Parathyroid adenoma (tissue), 2 donors: Measurements from ENCODE around the gene CRCP.
"Not testable (repeated sequence)": the region's sequence is repeated elsewhere in the genome, so short reads cannot be mapped to it uniquely, and the experiment has no call there.

Experiments used
- H2AFZ ChIP-seq: fragments of 300-600 bp; sonication (generic); one replicate; pipeline ENCODE4 v1.7.0; 2017; ENCODE audit warnings: antibody characterized with exemption, mild to moderate bottlenecking
- H3K27ac ChIP-seq: fragments of 300-600 bp; sonication (generic); one replicate; pipeline ENCODE4 v1.7.0; 2017
- H3K27me3 ChIP-seq: fragments of 300-600 bp; sonication (generic); one replicate; pipeline ENCODE4 v1.7.0; 2017; ENCODE audit warnings: low read length; ENCODE audit not compliant: control insufficient read depth, insufficient read depth
- H3K36me3 ChIP-seq: fragments of 300-600 bp; sonication (generic); one replicate; pipeline ENCODE4 v1.7.0; 2017; ENCODE audit warnings: low read length; ENCODE audit not compliant: control insufficient read depth, insufficient read depth
- H3K4me1 ChIP-seq: fragments of 300-600 bp; sonication (generic); one replicate; pipeline ENCODE4 v1.7.0; 2017; ENCODE audit warnings: control low read depth
- H3K4me2 ChIP-seq: fragments of 300-600 bp; sonication (generic); one replicate; pipeline ENCODE4 v1.7.0; 2017; ENCODE audit warnings: low read length
- H3K4me3 ChIP-seq: fragments of 300-600 bp; sonication (generic); one replicate; pipeline ENCODE4 v1.7.0; 2017; ENCODE audit warnings: low read depth, low read length
- H3K79me2 ChIP-seq: fragments of 300-600 bp; sonication (generic); one replicate; pipeline ENCODE4 v1.7.0; 2017; ENCODE audit warnings: control low read depth
- H3K9ac ChIP-seq: fragments of 300-600 bp; sonication (generic); one replicate; pipeline ENCODE4 v1.7.0; 2017; ENCODE audit warnings: mild to moderate bottlenecking
- H3K9me3 ChIP-seq: fragments of 300-600 bp; sonication (generic); one replicate; pipeline ENCODE4 v1.7.0; 2017; ENCODE audit warnings: low read length; ENCODE audit not compliant: control insufficient read depth
- TF ChIP-seq, protein P1 (sequence below): fragments of 300-600 bp; sonication (generic); IDR thresholded peaks from one replicate; pipeline ENCODE4 v1.7.0; 2017; ENCODE audit warnings: antibody characterized with exemption, mild to moderate bottlenecking
- donor health status: primary hyperparathyroidism.

CRCP gene

DNA sequence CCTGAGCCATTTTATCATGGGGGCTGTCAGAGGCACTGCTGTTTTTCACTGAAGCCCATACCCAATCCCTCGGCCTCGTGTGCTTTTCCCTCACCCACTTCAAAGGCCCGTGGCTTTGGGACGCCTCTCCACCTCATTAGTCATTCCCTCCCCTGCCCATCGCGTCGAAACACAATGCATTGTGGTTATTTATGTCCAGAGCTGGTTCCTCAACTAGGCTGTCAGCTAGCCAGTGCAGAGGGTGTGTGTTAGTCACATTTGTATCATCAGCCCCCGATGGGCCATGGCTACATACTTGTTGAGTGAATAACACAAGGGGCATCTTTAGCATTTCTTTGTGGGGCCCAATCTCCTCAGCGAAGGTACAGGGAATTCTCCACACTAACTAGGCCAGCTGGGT, 3.8 kb upstream of the CRCP start:
- no peaks in the 10 kb centered on the region for H3K4me1 ChIP-seq
- H2AFZ ChIP-seq, result no peak overlapping the region
- TF ChIP-seq, protein P1, sequence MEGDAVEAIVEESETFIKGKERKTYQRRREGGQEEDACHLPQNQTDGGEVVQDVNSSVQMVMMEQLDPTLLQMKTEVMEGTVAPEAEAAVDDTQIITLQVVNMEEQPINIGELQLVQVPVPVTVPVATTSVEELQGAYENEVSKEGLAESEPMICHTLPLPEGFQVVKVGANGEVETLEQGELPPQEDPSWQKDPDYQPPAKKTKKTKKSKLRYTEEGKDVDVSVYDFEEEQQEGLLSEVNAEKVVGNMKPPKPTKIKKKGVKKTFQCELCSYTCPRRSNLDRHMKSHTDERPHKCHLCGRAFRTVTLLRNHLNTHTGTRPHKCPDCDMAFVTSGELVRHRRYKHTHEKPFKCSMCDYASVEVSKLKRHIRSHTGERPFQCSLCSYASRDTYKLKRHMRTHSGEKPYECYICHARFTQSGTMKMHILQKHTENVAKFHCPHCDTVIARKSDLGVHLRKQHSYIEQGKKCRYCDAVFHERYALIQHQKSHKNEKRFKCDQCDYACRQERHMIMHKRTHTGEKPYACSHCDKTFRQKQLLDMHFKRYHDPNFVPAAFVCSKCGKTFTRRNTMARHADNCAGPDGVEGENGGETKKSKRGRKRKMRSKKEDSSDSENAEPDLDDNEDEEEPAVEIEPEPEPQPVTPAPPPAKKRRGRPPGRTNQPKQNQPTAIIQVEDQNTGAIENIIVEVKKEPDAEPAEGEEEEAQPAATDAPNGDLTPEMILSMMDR, result no peak
- H3K79me2 ChIP-seq, result peaks cover 8% of the 10 kb centered on the region
- no peak overlapping the region for H3K27ac ChIP-seq
- H3K9me3 ChIP-seq, result no peaks in the 10 kb centered on the region
- H3K4me3 ChIP-seq, result no peak overlapping the region
- no peaks in the 10 kb centered on the region for H3K27me3 ChIP-seq
- no peaks in the 10 kb centered on the region for H3K36me3 ChIP-seq
- H3K4me2 ChIP-seq, result no peak overlapping the region
- no peak overlapping the region for H3K9ac ChIP-seq

GRCh38 chr7:66116680-66117420, 2.2 kb downstream of the CRCP start:
- not testable (repeated sequence) for H3K4me3 ChIP-seq, H3K27me3 ChIP-seq, H3K4me2 ChIP-seq, H3K9ac ChIP-seq, H3K9me3 ChIP-seq, H3K27ac ChIP-seq, H3K4me1 ChIP-seq, H2AFZ ChIP-seq, H3K36me3 ChIP-seq
- peaks cover 32% of the 10 kb centered on the region for H3K79me2 ChIP-seq

GRCh38 chr7:66118603-66119002, 4.0 kb downstream of the CRCP start:
- H2AFZ ChIP-seq, result no peak overlapping the region
- H3K36me3 ChIP-seq, result no peaks in the 10 kb centered on the region
- H3K79me2 ChIP-seq, result peaks cover 36% of the 10 kb centered on the region
- no peak overlapping the region for H3K27ac ChIP-seq
- H3K9me3 ChIP-seq, result no peaks in the 10 kb centered on the region
- H3K4me3 ChIP-seq, result no peak overlapping the region
- no peaks in the 10 kb centered on the region for H3K4me1 ChIP-seq
- no peak overlapping the region for H3K9ac ChIP-seq
- TF ChIP-seq, protein P1, result no peak
- H3K4me2 ChIP-seq, result no peak overlapping the region
- no peaks in the 10 kb centered on the region for H3K27me3 ChIP-seq

DNA sequence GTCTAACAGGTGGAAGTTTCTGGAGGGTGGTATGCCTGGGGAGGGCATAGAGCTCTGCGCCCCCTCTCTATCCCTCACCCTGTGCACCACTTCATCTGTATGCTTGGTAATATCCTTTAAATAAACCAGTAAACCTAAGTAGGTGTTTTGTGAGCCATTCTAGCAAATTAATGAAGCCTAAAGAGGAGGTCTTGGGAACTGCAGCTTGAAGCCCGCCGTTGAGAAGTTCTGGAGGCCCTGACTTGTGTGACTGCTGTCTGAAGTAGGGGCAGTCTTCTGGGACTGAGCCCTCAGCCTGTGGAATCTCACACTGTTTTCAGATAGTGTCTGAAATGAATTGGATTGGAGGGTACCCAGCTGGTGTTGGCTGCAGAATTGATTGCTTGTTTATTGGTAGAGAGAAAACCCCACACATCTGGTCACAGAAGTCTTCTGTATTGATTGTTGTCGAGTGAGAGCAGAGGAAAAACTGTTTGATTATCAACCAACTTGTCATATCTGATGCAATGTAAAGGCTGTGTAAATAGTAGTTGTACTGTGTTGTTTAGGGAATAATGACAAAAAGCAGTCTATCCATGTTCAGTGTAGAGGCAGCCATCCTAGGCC, 4.7 kb downstream of the CRCP start:
- H3K27ac ChIP-seq, result no peak overlapping the region
- no peaks in the 10 kb centered on the region for H3K4me1 ChIP-seq
- H3K4me3 ChIP-seq, result no peak overlapping the region
- TF ChIP-seq, protein P1, result no peak
- no peak overlapping the region for H3K4me2 ChIP-seq
- peaks cover 30% of the 10 kb centered on the region for H3K79me2 ChIP-seq
- H3K27me3 ChIP-seq, result no peaks in the 10 kb centered on the region
- H3K9ac ChIP-seq, result no peak overlapping the region
- no peaks in the 10 kb centered on the region for H3K36me3 ChIP-seq
- no peak overlapping the region for H2AFZ ChIP-seq
- H3K9me3 ChIP-seq, result no peaks in the 10 kb centered on the region

- peaks cover 14% of the 10 kb centered on the region for H3K4me1 ChIP-seq
- H3K4me3 ChIP-seq, result no peak overlapping the region
- no peak overlapping the region for H3K9ac ChIP-seq
These were observed 8.5 kb downstream of the CRCP start for GRCh38 chr7:66123175-66123528.

DNA sequence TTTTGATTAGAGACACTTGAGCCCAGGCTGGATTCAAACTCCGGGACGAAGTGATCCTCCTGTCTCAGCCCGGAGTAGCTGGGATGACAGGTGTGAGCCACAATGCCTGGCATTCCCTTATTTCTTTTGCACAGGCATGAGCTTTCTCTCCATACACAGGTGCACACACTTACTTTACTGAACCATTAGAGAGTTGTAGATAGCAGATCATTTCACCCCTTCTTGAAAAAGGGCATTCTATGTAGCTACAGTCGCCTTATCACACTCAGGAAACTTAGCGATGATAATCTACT, 9.9 kb downstream of the CRCP start:
- not testable (repeated sequence) for H3K27ac ChIP-seq, H3K4me2 ChIP-seq, H3K9me3 ChIP-seq, H3K9ac ChIP-seq, H3K27me3 ChIP-seq, H3K4me3 ChIP-seq, H3K36me3 ChIP-seq, H2AFZ ChIP-seq
- H3K79me2 ChIP-seq, result peaks cover 10% of the 10 kb centered on the region
- H3K4me1 ChIP-seq, result peaks cover 14% of the 10 kb centered on the region

More at GRCh38 chr7:66123175-66123528, 8.5 kb downstream of the CRCP start:
- Histone ChIP-seq H3K36me3 (no peaks in the 10 kb centered on the region), H2AFZ (no peak overlapping the region), H3K9me3 (no peaks in the 10 kb centered on the region), H3K27me3 (no peaks in the 10 kb centered on the region), H3K79me2 (peaks cover 18% of the 10 kb centered on the region), H3K4me2 (no peak overlapping the region), H3K27ac (no peak overlapping the region)
- TF ChIP-seq, protein P1, result no peak
